GM23338 (cell line): Measurements from ENCODE around the gene CPNE5.

Source experiments
- CTCF ChIP-seq, 2 experiments: fragments of 200-600 bp in 1 of 2; sonication (generic) in 1 of 2; conservative IDR thresholded peaks; 2 replicates each; pipeline versions ENCODE4 v1.5.1 to v1.6.1; 2016 to 2017; ENCODE audit warnings: antibody characterized with exemption in 2 of 2, low read depth in 2 of 2, mild to moderate bottlenecking in 2 of 2, moderate library complexity in 1 of 2
- EZH2 ChIP-seq: fragments of 200-600 bp; sonication (generic); IDR thresholded peaks from one replicate; pipeline ENCODE4 v1.8.0; 2017; ENCODE audit warnings: antibody characterized with exemption, mild to moderate bottlenecking, low read depth; ENCODE audit not compliant: unreplicated experiment
- JUNB ChIP-seq: IDR thresholded peaks from one replicate; pipeline ENCODE4 v1.6.1; 2016; ENCODE audit warnings: antibody characterized with exemption; ENCODE audit not compliant: unreplicated experiment

- TF ChIP-seq CTCF (conservative IDR thresholded peaks at IDR 0.05; ENCODE audit: low read depth in 2 of 2), result no peak
- no peak for TF ChIP-seq JUNB
- no peak for TF ChIP-seq EZH2
These were observed 8.7 kb downstream of the CPNE5 start for GRCh38 chr6:36830577-36830976.
